ENCODE data around the gene ACTN4. TPM values are rescaled to one million over a fixed set of nuclear protein-coding genes. Genes with fewer than 3 reads are reported as not detected.

Gene ACTN4
- total RNA-seq, 2 experiments from 2014 or later: 267 to 270 TPM

DNA sequence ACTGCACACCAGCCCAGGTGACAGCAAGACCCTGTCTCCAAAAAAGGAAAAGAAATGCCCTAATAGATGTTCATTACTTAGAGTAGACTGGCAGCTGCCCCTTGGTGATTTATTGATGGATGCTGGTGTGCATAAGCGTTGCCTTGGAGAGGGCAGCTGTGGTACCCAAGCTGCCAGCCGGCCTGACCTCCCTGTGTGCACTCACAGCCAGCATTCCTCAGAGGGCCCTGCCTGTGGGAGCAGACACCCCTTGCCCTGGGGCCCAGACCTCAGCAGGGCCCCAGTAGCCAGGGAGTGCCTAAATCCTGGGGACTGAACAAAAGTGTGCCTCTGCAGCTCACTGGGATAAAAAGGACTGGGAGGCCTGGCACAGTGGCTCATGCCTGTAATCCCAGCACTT is 7.8 kb upstream of the ACTN4 start:
- Mint-ChIP-seq H3K4me1 (ENCODE audit: low read depth) (peaks cover 27% of the 10 kb centered on the region), H3K27me3 (no peaks in the 10 kb centered on the region), H3K36me3 (peaks cover 8% of the 10 kb centered on the region), H3K27ac (no peak overlapping the region), H3K4me3 (no peak overlapping the region), H3K9me3 (no peaks in the 10 kb centered on the region)
- CTCF ChIA-PET: interaction anchor here (0.9 to 1.2 kb wide), 3 partner anchors 16 to 247 kb away, joined by 3 to 5 read pairs (median 4); partner anchors contain the start of gene FAM98C
- POLR2A ChIA-PET: interaction anchor here (1.0 kb wide), 1 partner anchor 21 kb away, joined by 4 read pairs; the partner anchor contains the start of gene MAP4K1
- intact Hi-C loops (cut with micrococcal nuclease): loop anchor here (5.0 to 10.0 kb wide), 3 partner anchors 45 to 237 kb away; partner anchors contain the start of gene FAM98C
- DNase-seq: no peak

DNA sequence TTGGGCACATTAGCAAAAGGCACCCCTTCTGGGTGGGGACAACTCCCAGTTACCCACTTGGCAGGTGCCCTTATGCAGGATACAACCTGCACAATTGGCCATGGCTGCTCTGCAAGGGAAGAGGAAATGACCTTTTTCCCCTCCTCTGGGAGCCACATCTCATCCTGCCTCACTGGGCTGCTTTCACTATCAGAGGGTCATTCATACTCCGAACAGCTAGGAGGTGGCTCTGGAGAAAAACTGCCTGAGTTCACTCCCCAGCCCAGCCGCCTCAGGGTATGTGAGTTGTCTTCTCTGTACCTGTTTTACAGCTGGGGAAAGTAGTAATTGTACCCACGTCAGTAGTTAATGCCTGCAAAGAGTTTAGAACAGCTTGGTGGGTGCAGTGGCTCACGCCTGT is 7.1 kb upstream of the ACTN4 start:
- intact Hi-C loops (cut with micrococcal nuclease): no loop called here
- no peaks in the 10 kb centered on the region for H3K27me3 Mint-ChIP-seq
- peaks cover 4% of the 10 kb centered on the region for H3K36me3 Mint-ChIP-seq
- no peak overlapping the region for H3K27ac Mint-ChIP-seq
- DNase-seq: no peak
- no peak overlapping the region for H3K4me3 Mint-ChIP-seq
- POLR2A ChIA-PET: no interaction called here
- H3K4me1 Mint-ChIP-seq (ENCODE audit: low read depth): peaks cover 22% of the 10 kb centered on the region
- H3K9me3 Mint-ChIP-seq: no peaks in the 10 kb centered on the region
- CTCF ChIA-PET: interaction anchor here (0.9 to 1.1 kb wide), 2 partner anchors 16 to 46 kb away, joined by 3 read pairs; no protein-coding TSS in a partner anchor

GRCh38 chr19:38642176-38642575 is 5.3 kb upstream of the ACTN4 start:
- CTCF ChIA-PET: interaction anchor here (1.2 kb wide), 1 partner anchor 8 kb away, joined by 3 read pairs; no protein-coding TSS in a partner anchor
- intact Hi-C loops (cut with micrococcal nuclease): no loop called here
- Mint-ChIP-seq H3K4me3 (no peak overlapping the region), H3K27ac (no peak overlapping the region), H3K9me3 (no peaks in the 10 kb centered on the region), H3K27me3 (no peaks in the 10 kb centered on the region), H3K36me3 (peaks cover 1% of the 10 kb centered on the region), H3K4me1 (ENCODE audit: low read depth) (peaks cover 4% of the 10 kb centered on the region)
- no peak for DNase-seq
- POLR2A ChIA-PET: no interaction called here

DNA sequence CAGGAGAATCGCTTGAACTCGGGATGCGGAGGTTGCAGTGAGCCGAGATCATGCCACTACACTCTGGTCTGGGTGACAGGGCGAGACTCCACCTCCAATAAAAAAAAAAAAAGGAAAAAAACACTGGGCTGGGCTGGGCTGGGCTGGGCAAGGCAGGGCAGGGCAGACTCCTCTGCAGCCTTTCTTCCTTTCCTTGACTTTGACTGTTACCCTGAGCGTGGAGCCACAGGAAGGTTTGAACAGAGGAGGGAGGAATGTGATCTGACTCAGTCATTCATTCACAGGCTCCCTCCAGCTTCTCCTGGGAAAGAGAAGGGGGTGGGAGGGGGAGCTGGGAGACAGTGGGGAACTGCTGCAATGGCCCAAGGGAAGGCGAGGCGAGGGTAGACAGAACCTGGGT is 2.7 kb upstream of the ACTN4 start:
- POLR2A ChIA-PET: no interaction called here
- DNase-seq: no peak
- intact Hi-C loops (cut with micrococcal nuclease): no loop called here
- H3K9me3 Mint-ChIP-seq: no peaks in the 10 kb centered on the region
- CTCF ChIA-PET: interaction anchor here (1.0 to 2.9 kb wide), 2 partner anchors 10 to 26 kb away, joined by 4 to 13 read pairs; partner anchors contain the start of gene EIF3K
- peaks cover 5% of the 10 kb centered on the region for H3K36me3 Mint-ChIP-seq
- no peak overlapping the region for H3K4me3 Mint-ChIP-seq
- no peak overlapping the region for H3K27ac Mint-ChIP-seq
- peaks cover 13% of the 10 kb centered on the region for H3K4me1 Mint-ChIP-seq (ENCODE audit: low read depth)
- no peaks in the 10 kb centered on the region for H3K27me3 Mint-ChIP-seq

DNA sequence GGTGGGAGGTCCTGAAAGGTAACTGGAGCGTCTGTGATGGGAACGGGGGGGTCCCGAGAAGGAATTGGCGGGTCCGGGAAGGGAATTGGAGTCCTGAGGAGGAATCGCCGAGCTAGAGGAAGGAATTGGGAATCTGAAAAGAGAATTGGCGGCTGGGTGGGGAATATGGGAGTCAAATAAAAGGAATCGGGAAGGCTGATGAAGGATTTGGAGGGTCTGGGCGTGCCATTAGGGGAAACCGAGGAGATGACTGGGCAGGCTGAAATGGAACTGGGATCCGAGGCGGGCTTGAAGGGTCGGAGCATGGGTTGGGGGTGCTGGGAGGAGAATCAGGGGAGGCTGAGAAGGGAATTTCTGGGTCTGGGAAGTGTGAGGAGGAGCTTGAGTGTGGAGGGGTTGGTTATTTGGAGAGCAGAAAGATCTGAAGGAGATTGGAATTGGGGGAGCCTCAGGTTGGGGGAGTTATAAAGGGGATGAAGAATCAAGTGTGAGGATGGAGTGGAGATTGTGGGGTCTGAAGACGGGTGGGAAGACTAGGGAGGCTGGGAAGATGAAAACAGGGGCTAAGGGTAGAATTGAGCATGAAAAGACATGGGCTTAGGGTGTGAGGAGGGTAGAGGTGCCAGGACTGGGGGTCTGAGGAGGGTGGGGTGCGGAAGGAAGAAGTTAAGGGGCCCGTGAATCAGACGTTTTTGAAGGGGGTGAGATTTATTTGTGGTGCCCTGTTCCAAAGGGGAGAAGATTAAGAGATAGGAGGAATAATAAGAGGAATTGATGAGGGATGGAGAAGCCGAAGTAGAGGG is 718 bp downstream of the ACTN4 start:
- H3K4me1 Mint-ChIP-seq (ENCODE audit: low read depth): peaks cover 38% of the 10 kb centered on the region
- no peak for DNase-seq
- CTCF ChIA-PET: interaction anchor here (0.6 to 2.9 kb wide), 8 partner anchors 9 to 282 kb away, joined by 3 to 22 read pairs (median 6); partner anchors contain the start of genes FAM98C, MAP4K1, MRPS12 and SARS2
- intact Hi-C loops (cut with micrococcal nuclease): loop anchor here (1.0 to 2.0 kb wide), 4 partner anchors 11 to 282 kb away; partner anchors contain the start of genes EIF3K, MRPS12 and SARS2
- POLR2A ChIA-PET: interaction anchor here (0.9 to 1.9 kb wide), 8 partner anchors 8 to 283 kb away, joined by 3 to 9 read pairs (median 4); partner anchors contain the start of genes EIF3K, MAP4K1, MRPS12 and SARS2
- H3K4me3 Mint-ChIP-seq: peak overlapping the region; percentile 94
- H3K27ac Mint-ChIP-seq: peak overlapping the region; percentile 53
- no peaks in the 10 kb centered on the region for H3K27me3 Mint-ChIP-seq
- H3K9me3 Mint-ChIP-seq: no peaks in the 10 kb centered on the region
- peaks cover 4% of the 10 kb centered on the region for H3K36me3 Mint-ChIP-seq

GRCh38 chr19:38648769-38649304 is 1.4 kb downstream of the ACTN4 start:
- POLR2A ChIA-PET: interaction anchor here (1.1 to 1.9 kb wide), 3 partner anchors 31 to 38 kb away, joined by 3 to 6 read pairs (median 4); partner anchors contain the start of gene MAP4K1
- peak overlapping the region; percentile 53 for H3K27ac Mint-ChIP-seq
- CTCF ChIA-PET: interaction anchor here (1.0 to 2.9 kb wide), 4 partner anchors 8 to 281 kb away, joined by 3 to 22 read pairs (median 6); partner anchors contain the start of genes MRPS12 and SARS2
- intact Hi-C loops (cut with micrococcal nuclease): no loop called here
- DNase-seq: no peak
- peaks cover 4% of the 10 kb centered on the region for H3K36me3 Mint-ChIP-seq
- H3K4me3 Mint-ChIP-seq: peak overlapping the region; percentile 94
- H3K4me1 Mint-ChIP-seq (ENCODE audit: low read depth): peaks cover 44% of the 10 kb centered on the region
- H3K9me3 Mint-ChIP-seq: no peaks in the 10 kb centered on the region
- H3K27me3 Mint-ChIP-seq: no peaks in the 10 kb centered on the region

GRCh38 chr19:38649305-38650171 is 2.1 kb downstream of the ACTN4 start:
- no peak for DNase-seq
- ChIA-PET CTCF (interaction anchor here (1.0 to 2.9 kb wide), 3 partner anchors 12 to 281 kb away, joined by 3 to 22 read pairs (median 3); partner anchors contain the start of genes MRPS12 and SARS2), POLR2A (interaction anchor here (0.8 to 1.9 kb wide), 4 partner anchors 19 to 37 kb away, joined by 3 to 6 read pairs (median 4); partner anchors contain the start of gene MAP4K1)
- intact Hi-C loops (cut with micrococcal nuclease): no loop called here
- peak overlapping the region; percentile 23 for H3K27ac Mint-ChIP-seq
- no peaks in the 10 kb centered on the region for H3K9me3 Mint-ChIP-seq
- peaks cover 48% of the 10 kb centered on the region for H3K4me1 Mint-ChIP-seq (ENCODE audit: low read depth)
- H3K27me3 Mint-ChIP-seq: no peaks in the 10 kb centered on the region
- H3K4me3 Mint-ChIP-seq: peak overlapping the region; percentile 94
- peaks cover 6% of the 10 kb centered on the region for H3K36me3 Mint-ChIP-seq

GRCh38 chr19:38650172-38650775 is 2.8 kb downstream of the ACTN4 start:
- peak overlapping the region; percentile 94 for H3K4me3 Mint-ChIP-seq
- H3K27ac Mint-ChIP-seq: no peak overlapping the region
- peaks cover 55% of the 10 kb centered on the region for H3K4me1 Mint-ChIP-seq (ENCODE audit: low read depth)
- H3K9me3 Mint-ChIP-seq: no peaks in the 10 kb centered on the region
- no peaks in the 10 kb centered on the region for H3K27me3 Mint-ChIP-seq
- H3K36me3 Mint-ChIP-seq: peaks cover 10% of the 10 kb centered on the region
- DNase-seq: peak; percentile 27
- intact Hi-C loops (cut with micrococcal nuclease): no loop called here
- POLR2A ChIA-PET: interaction anchor here (0.8 kb wide), 1 partner anchor 18 kb away, joined by 3 read pairs; no protein-coding TSS in a partner anchor
- CTCF ChIA-PET: interaction anchor here (0.6 to 1.0 kb wide), 2 partner anchors 35 to 135 kb away, joined by 3 read pairs; no protein-coding TSS in a partner anchor

- Mint-ChIP-seq H3K9me3 (no peaks in the 10 kb centered on the region), H3K36me3 (peaks cover 10% of the 10 kb centered on the region), H3K4me1 (ENCODE audit: low read depth) (peaks cover 63% of the 10 kb centered on the region), H3K4me3 (no peak overlapping the region), H3K27ac (no peak overlapping the region), H3K27me3 (no peaks in the 10 kb centered on the region)
- no peak for DNase-seq
- intact Hi-C loops (cut with micrococcal nuclease): no loop called here
- ChIA-PET POLR2A (no interaction called here), CTCF (interaction anchor here (0.6 kb wide), 1 partner anchor 35 kb away, joined by 3 read pairs; no protein-coding TSS in a partner anchor)
Observed at GRCh38 chr19:38650911-38651584, 3.6 kb downstream of the ACTN4 start.

GRCh38 chr19:38653028-38653571 is 5.7 kb downstream of the ACTN4 start:
- no peak overlapping the region for H3K4me3 Mint-ChIP-seq
- intact Hi-C loops (cut with micrococcal nuclease): no loop called here
- ChIA-PET POLR2A (interaction anchor here (0.6 kb wide), 1 partner anchor 37 kb away, joined by 4 read pairs; no protein-coding TSS in a partner anchor), CTCF (interaction anchor here (0.9 to 1.0 kb wide), 2 partner anchors 137 to 250 kb away, joined by 3 to 5 read pairs; partner anchors contain the start of gene FAM98C)
- DNase-seq: no peak
- H3K36me3 Mint-ChIP-seq: peaks cover 12% of the 10 kb centered on the region
- peaks cover 84% of the 10 kb centered on the region for H3K4me1 Mint-ChIP-seq (ENCODE audit: low read depth)
- no peaks in the 10 kb centered on the region for H3K9me3 Mint-ChIP-seq
- no peaks in the 10 kb centered on the region for H3K27me3 Mint-ChIP-seq
- no peak overlapping the region for H3K27ac Mint-ChIP-seq

All from activated CD4-positive, alpha-beta memory T cell treated with anti-CD3 and anti-CD28 coated beads for 36 hours (primary cell).